NB4 (cell line): Measurements from ENCODE around the gene SCAMP1.

Experiments
- DNase-seq: peaks from one replicate; pipeline ENCODE4 v3.0.0; 2010; ENCODE audit warnings: low read depth
- H3K4me3 ChIP-seq: one replicate; pipeline ENCODE4 v1.5.1; 2011; ENCODE audit warnings: mild to moderate bottlenecking, low read depth, low read length, moderate library complexity
- CTCF ChIP-seq: IDR thresholded peaks from one replicate; pipeline ENCODE4 v1.5.1; 2012; ENCODE audit warnings: low read depth, low read length
- MAX ChIP-seq: IDR thresholded peaks from 2 replicates; pipeline ENCODE4 v1.6.1; 2011; ENCODE audit warnings: low read depth, low read length
- MYC ChIP-seq: IDR thresholded peaks from 2 replicates; pipeline ENCODE4 v1.6.1; 2011; ENCODE audit warnings: low read depth, low read length
- POLR2A ChIP-seq: IDR thresholded peaks from 2 replicates; pipeline ENCODE4 v1.6.1; 2011; ENCODE audit warnings: mild to moderate bottlenecking; ENCODE audit not compliant: insufficient read length; ENCODE audit errors: extremely low read depth

SCAMP1 gene

GRCh38 chr5:78497573-78498533 is 137.4 kb downstream of the SCAMP1 start:
- H3K4me3 ChIP-seq, result no peak overlapping the region
- no peak for DNase-seq
- TF ChIP-seq POLR2A (no peak), MYC (no peak), CTCF (no peak), MAX (no peak)

- no peak for TF ChIP-seq CTCF
- TF ChIP-seq MYC, result no peak
- TF ChIP-seq POLR2A, result no peak
- TF ChIP-seq MAX, result no peak
- no peak for DNase-seq
- no peak overlapping the region for H3K4me3 ChIP-seq
These were observed 139.1 kb downstream of the SCAMP1 start for GRCh38 chr5:78499485-78499884.

GRCh38 chr5:78500028-78500427 is 139.6 kb downstream of the SCAMP1 start:
- no peak overlapping the region for H3K4me3 ChIP-seq
- TF ChIP-seq MAX, result no peak
- no peak for TF ChIP-seq POLR2A
- TF ChIP-seq MYC, result no peak
- TF ChIP-seq CTCF, result no peak
- DNase-seq, result no peak

- H3K4me3 ChIP-seq, result no peak overlapping the region
- TF ChIP-seq CTCF (no peak), MYC (no peak), MAX (no peak), POLR2A (no peak)
- DNase-seq, result no peak
These were observed 140.5 kb downstream of the SCAMP1 start for GRCh38 chr5:78500871-78501270.

- DNase-seq, result no peak
- no peak overlapping the region for H3K4me3 ChIP-seq
- TF ChIP-seq MYC (no peak), POLR2A (no peak), CTCF (no peak), MAX (no peak)
These were observed 141.3 kb downstream of the SCAMP1 start for GRCh38 chr5:78501411-78502352.
